Activated CD8-positive, alpha-beta memory T cell treated with anti-CD3 and anti-CD28 coated beads, Interleukin-2, amount 10 ng/mL, durations not matched to agents 7 days and 5 days (primary cell): ENCODE results near the gene OR51F2. TPM values are rescaled to one million over a fixed set of nuclear protein-coding genes. Genes with fewer than 3 reads are reported as not detected.
"Not testable (repeated sequence)": the region's sequence is repeated elsewhere in the genome, so short reads cannot be mapped to it uniquely, and the experiment has no call there.

ENCODE experiments used
- ATAC-seq: fragments of 150-1000 bp; cut with Tn5 transposase; one replicate; pipeline ENCODE4 v1.10.0; 2021; ENCODE audit warnings: moderate library complexity
- CTCF ChIA-PET: fragments of 350-600 bp; sonication (Branson Sonifier 250); formaldehyde crosslinking; loops from one replicate; lab custom pipeline; 2021; ENCODE audit warnings: antibody characterized with exemption; lab: Charles Lee
- DNase-seq: peaks from one replicate; pipeline ENCODE4 v3.0.0-alpha.2; 2020
- H3K27ac Mint-ChIP-seq: one replicate; pipeline ENCODE4 v1.8.0; 2021; ENCODE audit warnings: mild to moderate bottlenecking, mixed read lengths
- H3K27me3 Mint-ChIP-seq: one replicate; pipeline ENCODE4 v1.8.0; 2021; ENCODE audit warnings: mixed read lengths
- H3K36me3 Mint-ChIP-seq: one replicate; pipeline ENCODE4 v1.8.0; 2021; ENCODE audit warnings: mild to moderate bottlenecking, mixed read lengths
- H3K4me1 Mint-ChIP-seq: one replicate; pipeline ENCODE4 v1.8.0; 2021; ENCODE audit warnings: mixed read lengths
- H3K4me3 Mint-ChIP-seq: one replicate; pipeline ENCODE4 v1.8.0; 2021; ENCODE audit warnings: mild to moderate bottlenecking, moderate library complexity, mixed read lengths
- H3K9me3 Mint-ChIP-seq: one replicate; pipeline ENCODE4 v1.8.0; 2022; ENCODE audit warnings: low read depth, mixed read lengths
- total RNA-seq, 2 experiments: library from RNA; stranded (reverse); gene quantifications; one replicate each; pipeline ENCODE4 v1.2.3, GENCODE V29; 2021

Gene OR51F2
- total RNA-seq, 2 experiments from 2014 or later = not detected

- H3K9me3 Mint-ChIP-seq = no peaks in the 10 kb centered on the region
- no peak for DNase-seq
- H3K27me3 Mint-ChIP-seq = peaks cover 2% of the 10 kb centered on the region
- H3K36me3 Mint-ChIP-seq = no peaks in the 10 kb centered on the region
- no peak for ATAC-seq
- H3K27ac Mint-ChIP-seq = no peak within 1 kb of the TSS
- CTCF ChIA-PET = no interaction called here
- no peaks in the 10 kb centered on the region for H3K4me1 Mint-ChIP-seq
- no peak within 1 kb of the TSS for H3K4me3 Mint-ChIP-seq
Observed at GRCh38 chr11:4848908-4849532, 27.9 kb downstream of the OR51F2 start, which contains the start of gene OR51S1. OR51S1 (minus strand) TSS chr11:4849208; CDS start chr11:4849208, 0 bp downstream.

DNA sequence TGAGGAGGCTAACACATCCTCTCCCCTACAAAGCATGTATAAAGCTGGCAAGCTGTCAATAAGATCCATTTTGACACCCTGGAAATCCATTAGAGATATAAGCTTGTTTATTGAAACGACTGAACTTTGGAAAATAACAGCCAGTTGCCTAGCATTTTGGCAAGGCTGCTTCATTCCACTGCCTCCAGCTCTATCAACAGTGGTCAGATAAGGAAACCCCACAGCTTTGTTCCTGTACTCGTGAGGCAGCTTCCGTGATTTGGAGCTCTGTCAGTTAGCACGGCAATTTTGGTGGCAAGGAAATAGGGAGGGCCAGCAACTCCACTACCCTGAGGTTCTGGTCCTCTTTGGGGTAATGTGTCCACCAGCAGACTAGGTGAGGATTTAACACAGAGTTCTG is 29.9 kb downstream of the OR51F2 start:
- CTCF ChIA-PET = no interaction called here
- Mint-ChIP-seq H3K27ac (no peak overlapping the region), H3K4me3 (no peak overlapping the region)

GRCh38 chr11:4854286-4854685 is 33.2 kb downstream of the OR51F2 start:
- H3K27me3 Mint-ChIP-seq, CTCF ChIA-PET, H3K9me3 Mint-ChIP-seq, H3K27ac Mint-ChIP-seq, H3K36me3 Mint-ChIP-seq, DNase-seq, H3K4me1 Mint-ChIP-seq, ATAC-seq, H3K4me3 Mint-ChIP-seq: not testable (repeated sequence)

More for the DNA sequence above, 29.9 kb downstream of the OR51F2 start:
- Mint-ChIP-seq H3K4me1 (no peaks in the 10 kb centered on the region), H3K27me3 (peaks cover 2% of the 10 kb centered on the region), H3K9me3 (no peaks in the 10 kb centered on the region), H3K36me3 (no peaks in the 10 kb centered on the region)
- ATAC-seq = no peak
- no peak for DNase-seq

- Mint-ChIP-seq H3K4me1 (no peaks in the 10 kb centered on the region), H3K9me3 (no peaks in the 10 kb centered on the region), H3K4me3 (no peak overlapping the region), H3K27me3 (no peaks in the 10 kb centered on the region), H3K36me3 (no peaks in the 10 kb centered on the region), H3K27ac (no peak overlapping the region)
- ATAC-seq (no peak), DNase-seq (no peak)
- CTCF ChIA-PET = no interaction called here
Observed at GRCh38 chr11:4862447-4863236, 41.5 kb downstream of the OR51F2 start.

GRCh38 chr11:4863876-4864275 is 42.8 kb downstream of the OR51F2 start:
- H3K36me3 Mint-ChIP-seq = no peaks in the 10 kb centered on the region
- H3K9me3 Mint-ChIP-seq = no peaks in the 10 kb centered on the region
- no peak overlapping the region for H3K4me3 Mint-ChIP-seq
- no peak overlapping the region for H3K27ac Mint-ChIP-seq
- no peaks in the 10 kb centered on the region for H3K4me1 Mint-ChIP-seq
- H3K27me3 Mint-ChIP-seq = no peaks in the 10 kb centered on the region
- DNase-seq = no peak
- CTCF ChIA-PET = no interaction called here
- no peak for ATAC-seq

GRCh38 chr11:4865855-4866254 is 44.7 kb downstream of the OR51F2 start:
- ATAC-seq = no peak
- no peak for DNase-seq
- no peaks in the 10 kb centered on the region for H3K36me3 Mint-ChIP-seq
- CTCF ChIA-PET = no interaction called here
- H3K9me3 Mint-ChIP-seq = no peaks in the 10 kb centered on the region
- H3K4me1 Mint-ChIP-seq = no peaks in the 10 kb centered on the region
- H3K4me3 Mint-ChIP-seq = no peak overlapping the region
- no peak overlapping the region for H3K27ac Mint-ChIP-seq
- H3K27me3 Mint-ChIP-seq = no peaks in the 10 kb centered on the region

Other genes starting within 250 kb of the OR51F2 start
- not detected for gene OR52I2, start 239.6 kb upstream of the OR51F2 start, total RNA-seq
- gene OR52I1, start 227.3 kb upstream of the OR51F2 start, total RNA-seq = not detected
- gene TRIM68, start 213.1 kb upstream of the OR51F2 start, total RNA-seq = 10 to 100 TPM; 14.9 to 15.9 TPM
- not detected for gene OR51D1, start 183.8 kb upstream of the OR51F2 start, total RNA-seq
- not detected for gene OR51E1, start 177.3 kb upstream of the OR51F2 start, total RNA-seq
- not detected for gene OR51E2, start 123.5 kb upstream of the OR51F2 start, total RNA-seq
- gene MMP26, start 116.5 kb upstream of the OR51F2 start, total RNA-seq = not detected
- not detected for gene OR51F1, start 51.4 kb upstream of the OR51F2 start, total RNA-seq
- gene OR52R1, start 16.9 kb upstream of the OR51F2 start, total RNA-seq = not detected
- not detected for gene OR51S1, start 27.9 kb downstream of the OR51F2 start, total RNA-seq
- not detected for gene OR51T1, start 60.6 kb downstream of the OR51F2 start, total RNA-seq
- not detected for gene OR51A7, start 82.5 kb downstream of the OR51F2 start, total RNA-seq
- gene OR51G2, start 98.0 kb downstream of the OR51F2 start, total RNA-seq = not detected
- not detected for gene OR51G1, start 103.0 kb downstream of the OR51F2 start, total RNA-seq
- gene OR51A4, start 126.3 kb downstream of the OR51F2 start, total RNA-seq = not detected
- gene OR51A2, start 134.4 kb downstream of the OR51F2 start, total RNA-seq = not detected
- gene OR51L1, start 173.5 kb downstream of the OR51F2 start, total RNA-seq = not detected
- gene OR52J3, start 225.2 kb downstream of the OR51F2 start, total RNA-seq = not detected
- not detected for gene OR52E2, start 238.3 kb downstream of the OR51F2 start, total RNA-seq
- gene OR52E1, start 248.3 kb downstream of the OR51F2 start, total RNA-seq = not detected